HG03460 (cell line): ENCODE data around the gene DDX5.
"Not testable (repeated sequence)": the region's sequence is repeated elsewhere in the genome, so short reads cannot be mapped to it uniquely, and the experiment has no call there.

Experiments
- ATAC-seq: cut with Tn5 transposase; IDR thresholded peaks from one replicate; pipeline ENCODE4 v1.9.1; 2021; ENCODE audit not compliant: unreplicated experiment

The DDX5 gene

GRCh38 chr17:64494121-64494520 lies 12.0 kb downstream of the DDX5 start:
- no peak for ATAC-seq

GRCh38 chr17:64492481-64493109 lies 13.5 kb downstream of the DDX5 start:
- ATAC-seq = no peak

DNA sequence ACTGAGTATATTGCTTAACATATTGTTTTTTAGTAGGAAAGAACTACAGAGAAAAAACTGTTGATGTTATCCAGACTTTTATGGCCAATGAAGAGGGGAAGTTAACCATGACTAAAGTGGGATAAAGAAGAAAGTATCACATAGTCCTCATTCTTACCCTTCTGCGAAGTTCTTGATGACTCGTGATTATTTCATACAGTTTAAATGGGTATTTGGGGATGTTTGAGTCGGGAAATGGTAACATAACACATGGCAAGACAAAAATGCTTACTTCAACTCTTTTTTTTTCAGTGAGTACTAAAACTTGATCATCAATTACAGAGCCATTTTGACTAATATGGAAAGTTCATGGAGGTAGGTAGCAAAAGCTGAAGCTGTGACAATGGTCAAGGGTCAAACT lies 14.1 kb downstream of the DDX5 start:
- ATAC-seq = no peak

DNA sequence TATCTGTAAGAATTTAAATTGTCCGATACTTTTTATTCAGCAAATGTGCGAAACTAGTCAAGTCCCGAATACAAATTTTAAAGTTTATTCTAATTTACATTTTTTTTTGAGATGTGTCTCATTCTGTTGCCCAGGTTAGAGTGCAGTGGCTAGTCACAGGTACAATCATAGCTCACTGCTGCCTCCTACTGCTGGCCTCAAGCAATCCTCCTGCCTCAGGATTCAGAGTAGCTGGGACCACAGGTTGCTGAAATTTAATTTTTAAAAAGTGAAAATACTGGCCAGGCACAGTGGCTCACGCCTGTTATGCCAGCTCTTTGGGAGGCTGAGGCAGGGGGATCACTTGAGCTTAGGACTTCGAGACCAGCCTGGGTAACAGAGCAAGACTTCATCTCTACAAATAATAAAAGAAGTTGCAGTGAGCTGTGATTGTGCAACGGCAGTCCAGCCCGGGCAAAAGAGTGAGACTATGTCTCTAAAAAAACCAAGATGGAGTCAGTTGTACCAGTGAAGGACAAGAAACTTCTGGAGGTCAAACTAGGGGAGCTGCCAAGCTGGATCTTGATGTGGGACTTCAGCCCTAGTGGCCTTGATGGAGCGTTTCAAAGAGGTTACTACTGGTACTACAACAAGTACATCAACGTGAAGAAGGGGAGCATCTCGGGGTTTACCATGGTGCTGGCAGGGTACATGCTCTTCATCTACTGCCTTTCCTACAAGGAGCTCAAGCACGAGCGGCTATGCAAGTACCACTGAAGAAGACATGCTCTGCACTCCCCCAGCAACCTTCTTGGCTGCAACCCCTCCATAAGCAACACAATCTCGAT lies 14.8 kb downstream of the DDX5 start:
- ATAC-seq = no peak

DNA sequence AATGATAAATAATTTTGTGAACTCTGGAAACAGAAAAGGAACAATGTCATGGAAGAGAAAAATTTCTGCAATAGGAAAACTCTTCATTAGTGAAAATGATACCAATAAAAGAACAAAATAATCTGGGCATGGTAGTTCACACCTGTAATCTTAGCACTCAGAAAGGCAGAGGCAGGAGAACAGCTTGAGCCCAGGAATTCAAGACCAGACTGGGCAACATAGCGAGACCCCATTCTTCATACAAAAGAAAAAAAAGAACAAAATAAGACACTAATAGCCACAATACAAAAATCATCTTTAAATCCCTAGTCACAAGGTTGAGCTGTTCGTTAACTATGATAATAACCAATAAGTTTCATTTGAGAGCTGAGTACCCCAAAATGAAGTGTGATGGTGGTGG lies 17.8 kb downstream of the DDX5 start:
- no peak for ATAC-seq

DNA sequence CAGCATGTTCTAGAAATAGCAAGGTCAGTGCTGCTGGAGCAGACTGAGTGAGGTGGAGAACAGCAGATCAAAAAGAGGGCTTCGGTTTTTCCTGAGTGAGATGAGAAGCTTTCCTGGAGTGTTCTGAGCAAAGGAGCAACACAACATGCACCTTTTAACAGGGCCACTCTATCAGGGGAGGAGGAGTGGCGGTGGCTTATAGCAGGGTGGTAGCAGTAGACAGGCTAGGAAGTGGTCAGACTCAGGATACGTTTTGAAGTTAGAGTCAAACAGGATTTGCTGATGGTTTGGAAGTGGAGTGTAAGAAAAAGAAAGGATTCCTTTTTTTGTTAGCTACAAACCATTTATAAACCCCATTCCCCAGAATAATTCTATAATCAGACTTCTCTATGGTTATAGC lies 21.7 kb downstream of the DDX5 start:
- no peak for ATAC-seq

- ATAC-seq = no peak
Measured at GRCh38 chr17:64480951-64481350, 25.1 kb downstream of the DDX5 start.

DNA sequence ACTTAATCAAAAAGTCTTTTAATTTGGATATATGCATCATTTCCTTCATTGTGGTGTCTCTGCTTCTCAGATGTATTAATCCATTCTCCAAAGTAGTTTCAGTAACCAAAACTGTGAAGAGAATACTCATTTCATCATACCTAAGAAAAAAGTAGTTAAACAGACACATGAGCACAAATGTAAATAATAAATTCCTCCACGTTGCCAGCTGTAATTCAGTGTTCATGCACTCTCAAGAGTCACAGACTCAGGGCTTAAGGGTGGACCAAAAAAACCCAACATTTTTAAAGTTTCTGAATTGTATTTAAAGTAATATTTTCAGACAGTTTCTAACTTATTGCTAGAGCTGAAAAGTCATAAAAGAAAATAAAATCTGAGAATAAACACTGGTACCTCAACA lies 28.2 kb downstream of the DDX5 start:
- no peak for ATAC-seq

GRCh38 chr17:64472564-64472963 lies 33.5 kb downstream of the DDX5 start:
- ATAC-seq = no peak

DNA sequence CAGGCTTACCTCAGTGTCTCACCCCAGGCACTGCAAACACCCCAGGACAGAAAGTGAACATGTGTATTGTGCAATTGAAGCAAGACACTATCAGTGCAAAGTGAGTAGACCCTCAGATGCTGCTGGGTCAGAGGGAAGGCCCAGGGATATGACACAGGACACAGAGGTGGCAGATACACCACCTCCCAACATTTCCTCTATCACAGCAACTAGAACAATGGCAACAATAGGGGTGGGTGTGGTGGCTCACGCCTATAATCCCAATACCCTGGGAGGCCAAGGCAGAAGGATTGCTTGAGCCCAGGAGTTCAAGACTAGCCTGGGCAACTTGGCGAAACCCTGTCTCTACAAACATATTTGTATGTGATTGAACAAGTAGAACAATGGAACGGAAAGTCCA lies 34.6 kb downstream of the DDX5 start:
- no peak for ATAC-seq

GRCh38 chr17:64470625-64471024 lies 35.5 kb downstream of the DDX5 start:
- no peak for ATAC-seq

DNA sequence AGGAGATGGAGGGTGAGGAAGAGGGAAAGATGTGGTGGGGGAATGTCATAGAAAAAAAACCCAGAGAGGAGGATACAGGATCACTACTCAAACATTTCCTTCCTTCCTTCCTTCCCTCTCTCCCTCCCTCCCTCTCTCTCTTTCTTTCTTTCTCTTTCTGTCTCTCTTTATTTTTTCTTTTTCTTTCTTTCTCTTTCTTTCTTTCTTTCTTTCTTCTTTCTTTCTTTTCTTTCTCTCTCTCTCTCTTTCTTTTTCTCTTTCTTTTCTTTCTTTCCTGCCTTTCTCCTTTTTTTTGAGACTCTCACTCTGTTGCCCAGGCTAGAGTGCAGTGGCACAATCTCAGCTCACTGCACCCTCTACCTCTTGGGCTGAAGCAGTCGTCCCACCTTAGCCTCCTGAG lies 39.3 kb downstream of the DDX5 start:
- not testable (repeated sequence) for ATAC-seq

GRCh38 chr17:64466019-64466735 lies 39.9 kb downstream of the DDX5 start:
- ATAC-seq = no peak

DNA sequence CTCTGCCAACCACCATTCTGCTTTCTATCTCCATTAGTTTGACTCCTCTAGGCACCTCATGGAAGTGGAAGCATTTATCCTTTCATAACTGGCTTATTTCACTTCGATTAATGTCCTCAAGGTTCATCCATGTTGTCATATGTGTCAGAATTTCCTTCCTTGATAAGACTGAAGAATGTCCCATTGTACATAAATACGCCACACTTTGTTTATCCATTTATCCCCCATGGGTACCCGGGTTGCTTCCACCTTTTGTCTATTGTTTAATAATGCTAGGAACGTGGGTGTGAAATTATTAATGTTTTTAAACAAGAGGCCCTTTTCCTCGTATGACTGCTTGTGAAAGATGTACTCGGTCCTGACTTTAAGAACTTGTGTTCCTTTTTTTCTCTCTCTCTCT lies 44.3 kb downstream of the DDX5 start:
- no peak for ATAC-seq

DNA sequence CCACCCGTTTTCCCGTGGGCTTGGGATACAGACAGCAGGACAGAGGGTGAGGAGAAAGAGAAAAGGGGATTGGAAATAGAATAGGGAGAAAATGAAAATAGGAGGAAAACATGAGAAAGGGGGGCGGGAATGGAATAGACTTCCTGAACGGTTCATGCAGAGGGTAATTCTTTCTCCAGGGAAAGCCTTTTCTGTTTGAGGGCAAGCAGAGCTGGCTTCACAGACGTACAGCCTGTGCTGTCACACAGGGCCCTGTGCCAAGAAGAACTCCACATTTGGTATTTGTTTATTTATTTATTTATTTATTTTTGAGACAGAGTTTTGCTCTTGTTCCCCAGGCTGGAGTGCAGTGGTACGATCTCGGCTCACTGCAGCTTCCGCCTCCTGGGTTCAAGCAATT lies 45.1 kb downstream of the DDX5 start:
- no peak for ATAC-seq

DNA sequence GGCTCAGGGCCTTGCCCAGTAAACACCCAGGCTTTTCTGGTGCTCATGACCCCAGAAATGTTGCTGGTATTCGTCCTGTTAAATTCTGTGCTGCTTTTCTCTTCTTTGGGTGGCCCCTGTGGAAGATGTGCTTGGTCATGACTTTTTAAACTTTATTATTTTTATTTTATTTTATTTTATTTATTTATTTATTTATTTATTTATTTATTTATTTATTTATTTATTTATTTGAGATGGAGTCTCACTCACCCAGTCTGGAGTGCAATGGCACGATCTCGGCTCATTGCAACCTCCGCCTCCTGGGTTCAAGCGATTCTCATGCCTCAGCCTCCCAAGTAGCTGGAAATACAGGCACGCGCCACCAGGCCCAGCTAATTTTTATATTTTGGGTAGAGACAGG lies 46.3 kb downstream of the DDX5 start:
- not testable (repeated sequence) for ATAC-seq

- no peak for ATAC-seq
Measured at GRCh38 chr17:64459284-64459747, 46.8 kb downstream of the DDX5 start.

DNA sequence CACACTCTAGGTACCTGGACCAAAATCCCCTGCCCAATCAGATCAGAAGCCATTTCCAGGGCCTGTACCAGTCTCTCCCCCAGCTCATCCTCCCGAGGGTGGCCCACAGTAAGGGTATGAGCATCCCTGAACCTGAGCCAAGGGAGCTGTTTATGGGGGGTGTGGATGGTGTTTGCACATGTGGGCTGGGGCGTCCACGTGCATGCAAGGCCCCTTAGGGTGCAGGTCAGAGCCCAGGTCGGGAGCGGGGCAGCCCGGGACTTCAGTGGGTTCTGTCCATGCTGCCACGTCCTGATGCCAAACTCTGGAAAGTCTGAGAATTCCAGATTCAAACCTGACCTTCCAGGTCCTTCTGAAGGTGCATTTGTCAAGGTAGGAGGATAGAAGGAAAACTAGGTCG lies 47.3 kb downstream of the DDX5 start:
- no peak for ATAC-seq

GRCh38 chr17:64457156-64457555 lies 48.9 kb downstream of the DDX5 start:
- no peak for ATAC-seq

- no peak for ATAC-seq
Measured at GRCh38 chr17:64455993-64456885, 49.9 kb downstream of the DDX5 start.

DNA sequence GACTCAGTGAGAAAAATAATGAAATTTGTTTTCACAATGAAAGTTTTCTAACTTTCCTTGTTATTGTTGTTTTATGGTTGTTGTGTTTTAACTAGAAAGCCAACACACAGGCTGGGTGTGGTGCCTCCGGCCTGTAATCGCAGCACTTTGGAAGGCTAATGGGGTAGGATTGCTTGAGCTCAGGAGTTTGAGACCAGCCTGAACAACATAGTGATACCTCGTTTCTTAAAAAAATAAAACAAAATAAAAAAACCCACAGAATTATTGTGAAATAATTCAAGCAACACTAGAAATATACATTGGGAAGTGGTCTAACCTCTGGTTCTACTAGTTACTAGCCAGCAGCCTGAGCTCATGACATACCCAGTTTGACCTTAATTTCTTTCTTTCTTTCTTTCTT lies 56.5 kb downstream of the DDX5 start:
- ATAC-seq = no peak
